ENCODE data around the gene ASPSCR1.

Gene ASPSCR1

GRCh38 chr17:82047379-82047778 lies 70.0 kb downstream of the ASPSCR1 start:
- DNase-seq = no peak

GRCh38 chr17:82047914-82048570 lies 70.6 kb downstream of the ASPSCR1 start:
- no peak for DNase-seq

GRCh38 chr17:82048571-82048971 lies 71.1 kb downstream of the ASPSCR1 start:
- no peak for DNase-seq

- DNase-seq = no peak
Observed at GRCh38 chr17:82049106-82049505, 71.7 kb downstream of the ASPSCR1 start.

- DNase-seq = no peak
Observed at GRCh38 chr17:82049521-82049971, 72.1 kb downstream of the ASPSCR1 start.

GRCh38 chr17:82050152-82050760 lies 72.8 kb downstream of the ASPSCR1 start:
- no peak for DNase-seq

- no peak for DNase-seq
Observed at GRCh38 chr17:82050761-82051641, 73.6 kb downstream of the ASPSCR1 start.

- no peak for DNase-seq
Observed at GRCh38 chr17:82051776-82052637, 74.6 kb downstream of the ASPSCR1 start, which contains the start of the genes GPS1 and RFNG. GPS1 (plus strand) TSS chr17:82051898; CDS start chr17:82051932, 34 bp downstream. RFNG (minus strand) TSS chr17:82051811; CDS start chr17:82051766, 45 bp downstream.

GRCh38 chr17:82052638-82053059 lies 75.2 kb downstream of the ASPSCR1 start:
- no peak for DNase-seq

- DNase-seq = no peak
Observed at GRCh38 chr17:82053130-82053529, 75.7 kb downstream of the ASPSCR1 start.

GRCh38 chr17:82053556-82054263 lies 76.3 kb downstream of the ASPSCR1 start:
- DNase-seq = no peak

- no peak for DNase-seq
Observed at GRCh38 chr17:82054351-82055022, 77.1 kb downstream of the ASPSCR1 start.

- no peak for DNase-seq
Observed at GRCh38 chr17:82055023-82055964, 77.9 kb downstream of the ASPSCR1 start.

- no peak for DNase-seq
Observed at GRCh38 chr17:82055965-82056728, 78.7 kb downstream of the ASPSCR1 start.

GRCh38 chr17:82056729-82057621 lies 79.5 kb downstream of the ASPSCR1 start:
- DNase-seq = no peak

GRCh38 chr17:82058230-82058854 lies 80.9 kb downstream of the ASPSCR1 start:
- DNase-seq = no peak

GRCh38 chr17:82058855-82059249 lies 81.4 kb downstream of the ASPSCR1 start:
- DNase-seq = no peak

All from NCI-H2029 treated with DMSO at 0.1 percent for 48 hours (cell line).